HG02759 (cell line): Measurements from ENCODE around the gene PRADC1.
"Not testable (repeated sequence)": the region's sequence is repeated elsewhere in the genome, so short reads cannot be mapped to it uniquely, and the experiment has no call there.

Experiments used
- ATAC-seq: cut with Tn5 transposase; IDR thresholded peaks from one replicate; pipeline ENCODE4 v1.9.1; 2021; ENCODE audit warnings: mild to moderate bottlenecking, moderate library complexity; ENCODE audit not compliant: unreplicated experiment

Gene PRADC1

GRCh38 chr2:73205611-73206010 is 27.4 kb downstream of the PRADC1 start:
- ATAC-seq = no peak

GRCh38 chr2:73203055-73203681 is 29.9 kb downstream of the PRADC1 start:
- no peak for ATAC-seq

- no peak for ATAC-seq
Measured at GRCh38 chr2:73202156-73203054, 30.6 kb downstream of the PRADC1 start, which contains the start of gene NOTO. TSS of gene NOTO (plus strand) at chr2:73202574. CDS start at chr2:73202667, 93 bp downstream.

GRCh38 chr2:73200281-73200680 is 32.8 kb downstream of the PRADC1 start:
- ATAC-seq = not testable (repeated sequence)

GRCh38 chr2:73197579-73197978 is 35.5 kb downstream of the PRADC1 start:
- ATAC-seq = no peak

GRCh38 chr2:73187549-73187948 is 45.5 kb downstream of the PRADC1 start:
- ATAC-seq = no peak

GRCh38 chr2:73185965-73186364 is 47.1 kb downstream of the PRADC1 start:
- no peak for ATAC-seq
